Lower leg skin (tissue), 3 donors: ENCODE measurements around the gene LRFN3.

ENCODE experiments used
- POLR2A ChIP-seq, 2 donors: fragments of 450-650 bp; IDR thresholded peaks; one replicate each; pipeline ENCODE4 v1.6.1; 2016 to 2017; ENCODE audit warnings: antibody characterized with exemption in 2 of 2, mild to moderate bottlenecking in 1 of 2, moderate library complexity in 1 of 2
- TF ChIP-seq, protein P1 (sequence below), 3 donors: fragments of 450-650 bp; IDR thresholded peaks; one replicate each; pipeline ENCODE4 v1.5.1; 2016; ENCODE audit warnings: antibody characterized with exemption in 3 of 3, mild to moderate bottlenecking in 3 of 3, moderate library complexity in 2 of 3

GRCh38 chr19:35889370-35890112 lies 46.6 kb upstream of the LRFN3 start:
- TF ChIP-seq, protein P1, sequence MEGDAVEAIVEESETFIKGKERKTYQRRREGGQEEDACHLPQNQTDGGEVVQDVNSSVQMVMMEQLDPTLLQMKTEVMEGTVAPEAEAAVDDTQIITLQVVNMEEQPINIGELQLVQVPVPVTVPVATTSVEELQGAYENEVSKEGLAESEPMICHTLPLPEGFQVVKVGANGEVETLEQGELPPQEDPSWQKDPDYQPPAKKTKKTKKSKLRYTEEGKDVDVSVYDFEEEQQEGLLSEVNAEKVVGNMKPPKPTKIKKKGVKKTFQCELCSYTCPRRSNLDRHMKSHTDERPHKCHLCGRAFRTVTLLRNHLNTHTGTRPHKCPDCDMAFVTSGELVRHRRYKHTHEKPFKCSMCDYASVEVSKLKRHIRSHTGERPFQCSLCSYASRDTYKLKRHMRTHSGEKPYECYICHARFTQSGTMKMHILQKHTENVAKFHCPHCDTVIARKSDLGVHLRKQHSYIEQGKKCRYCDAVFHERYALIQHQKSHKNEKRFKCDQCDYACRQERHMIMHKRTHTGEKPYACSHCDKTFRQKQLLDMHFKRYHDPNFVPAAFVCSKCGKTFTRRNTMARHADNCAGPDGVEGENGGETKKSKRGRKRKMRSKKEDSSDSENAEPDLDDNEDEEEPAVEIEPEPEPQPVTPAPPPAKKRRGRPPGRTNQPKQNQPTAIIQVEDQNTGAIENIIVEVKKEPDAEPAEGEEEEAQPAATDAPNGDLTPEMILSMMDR (IDR thresholded peaks at IDR 0.05), result no peak
- no peak for TF ChIP-seq POLR2A (IDR thresholded peaks at IDR 0.05)
